Left lung (tissue), 10 donors: Measurements from ENCODE around the gene ANKRD45. TPM values are rescaled to one million over a fixed set of nuclear protein-coding genes. Genes with fewer than 3 reads are reported as not detected.
"Not testable (repeated sequence)": the region's sequence is repeated elsewhere in the genome, so short reads cannot be mapped to it uniquely, and the experiment has no call there.

Experiments used
- ATAC-seq: fragments of 200-7000 bp; cut with Tn5 transposase; one replicate; pipeline ENCODE4 v1.9.1; 2020; ENCODE audit warnings: moderate library complexity
- DNase-seq, 4 donors: peaks; one replicate each; pipeline ENCODE4 v3.0.0-alpha.2; 2013 to 2020
- H3K27ac ChIP-seq, 2 donors: fragments of 200-600 bp; sonication (generic) in 1 of 2; one replicate each; pipeline versions ENCODE4 v1.5.0 to v1.8.0; 2020 to 2021
- H3K27me3 ChIP-seq, 2 donors: fragments of 200-600 bp; sonication (generic) in 1 of 2; one replicate each; pipeline versions ENCODE4 v1.5.0 to v1.8.0; 2020 to 2021
- H3K36me3 ChIP-seq, 2 donors: fragments of 200-600 bp; sonication (generic) in 1 of 2; one replicate each; pipeline versions ENCODE4 v1.5.0 to v1.8.0; 2020 to 2021
- H3K4me1 ChIP-seq, 2 donors: fragments of 200-600 bp; one replicate each; pipeline ENCODE4 v1.8.0; 2021
- H3K4me3 ChIP-seq, 2 donors: fragments of 200-600 bp; sonication (generic) in 1 of 2; one replicate each; pipeline versions ENCODE4 v1.5.0 to v1.8.0; 2020 to 2021; ENCODE audit warnings: mild to moderate bottlenecking in 1 of 2
- H3K9me3 ChIP-seq, 2 donors: fragments of 200-600 bp; sonication (generic) in 1 of 2; one replicate each; pipeline versions ENCODE4 v1.5.0 to v1.8.0; 2020 to 2021
- CTCF ChIP-seq, 2 donors: fragments of 200-600 bp; sonication (generic) in 1 of 2; IDR thresholded peaks; one replicate each; pipeline versions ENCODE4 v1.5.0 to v1.8.0; 2021; ENCODE audit warnings: antibody characterized with exemption in 2 of 2
- intact Hi-C, 2 donors: fragments of 100-400 bp; cut with DNase I; formaldehyde crosslinking; loops; one replicate each; pipeline versions ENCODE4 v1.11.2 to v1.14.2; 2022
- polyA plus RNA-seq, 6 donors: library from polyadenylated mRNA; unstranded; fragments of 120-200 nt; gene quantifications; one replicate each; pipeline ENCODE4 v1.2.1, GENCODE V29; 2013; ENCODE audit not compliant: insufficient read length in 6 of 6
- total RNA-seq, 2 donors: library from RNA; stranded (reverse); fragmentation: NEBNext Ultra II Directional; extraction: Animal tissue kit (Norgen Biotek cat#: 25700); gene quantifications; one replicate each; pipeline ENCODE4 v1.2.1, GENCODE V29; 2021
- donor health status: DM: no; HTN: yes; CAD: no.
- donor health status: DM: no; HTN: no; CAD: no.

ANKRD45 gene
- total and polyA plus RNA-seq, 8 donors: 1.7 to 5.2 (median 3.5) TPM

GRCh38 chr1:173572201-173572873 lies 97.3 kb downstream of the ANKRD45 start:
- H3K9me3 ChIP-seq: no peaks in the 10 kb centered on the region
- DNase-seq (no peak), ATAC-seq (no peak)

GRCh38 chr1:173570370-173571007 lies 99.2 kb downstream of the ANKRD45 start:
- Histone ChIP-seq H3K27ac (no peak overlapping the region), H3K36me3 (no peaks in the 10 kb centered on the region), H3K27me3 (no peaks in the 10 kb centered on the region), H3K4me1 (no peaks in the 10 kb centered on the region), H3K4me3 (no peak overlapping the region), H3K9me3 (peaks cover 0 to 10% of the 10 kb centered on the region in 2 donors)
- ATAC-seq (no peak), DNase-seq (no peak)
- TF ChIP-seq CTCF (IDR thresholded peaks at IDR 0.05): no peak
- intact Hi-C loops: no loop called here

More at GRCh38 chr1:173572201-173572873, 97.3 kb downstream of the ANKRD45 start:
- Histone ChIP-seq H3K4me3 (no peak overlapping the region), H3K36me3 (no peaks in the 10 kb centered on the region), H3K4me1 (no peaks in the 10 kb centered on the region), H3K27ac (no peak overlapping the region), H3K27me3 (no peaks in the 10 kb centered on the region)
- intact Hi-C loops: no loop called here
- no peak for TF ChIP-seq CTCF (IDR thresholded peaks at IDR 0.05)

- Histone ChIP-seq H3K4me3 (no peak overlapping the region), H3K27me3 (no peaks in the 10 kb centered on the region), H3K27ac (no peak overlapping the region), H3K36me3 (no peaks in the 10 kb centered on the region), H3K9me3 (peaks cover 0 to 12% of the 10 kb centered on the region in 2 donors), H3K4me1 (no peaks in the 10 kb centered on the region)
- intact Hi-C loops: no loop called here
- DNase-seq: no peak
- no peak for TF ChIP-seq CTCF (IDR thresholded peaks at IDR 0.05)
- ATAC-seq: no peak
These were observed 101.2 kb downstream of the ANKRD45 start for GRCh38 chr1:173568483-173568882.

- ATAC-seq, H3K27me3 ChIP-seq, H3K4me3 ChIP-seq, DNase-seq, H3K36me3 ChIP-seq, H3K27ac ChIP-seq, intact Hi-C loops, H3K4me1 ChIP-seq: not testable (repeated sequence)
- peaks cover 0 to 12% of the 10 kb centered on the region in 2 donors for H3K9me3 ChIP-seq
These were observed 105.8 kb downstream of the ANKRD45 start for GRCh38 chr1:173563846-173564245.

- peaks cover 0 to 12% of the 10 kb centered on the region in 2 donors for H3K9me3 ChIP-seq
- H3K4me3 ChIP-seq: no peak overlapping the region
- H3K27ac ChIP-seq: no peak overlapping the region
- ATAC-seq (no peak), DNase-seq (no peak)
- intact Hi-C loops: no loop called here
- TF ChIP-seq CTCF (IDR thresholded peaks at IDR 0.05): no peak
- no peaks in the 10 kb centered on the region for H3K4me1 ChIP-seq
- no peaks in the 10 kb centered on the region for H3K27me3 ChIP-seq
- no peaks in the 10 kb centered on the region for H3K36me3 ChIP-seq
These were observed 106.8 kb downstream of the ANKRD45 start for GRCh38 chr1:173562813-173563212.
